Limb (tissue), 2 donors: ENCODE results near the gene CHRD.
A peak's percentile ranks its signal among the peaks of the same experiment; 100 is the strongest.

Experiments used
- DNase-seq, 2 donors: peaks; one replicate each; pipeline ENCODE4 v3.0.0-alpha.2; 2016; ENCODE audit errors: extremely low spot score in 2 of 2

The CHRD gene

DNA sequence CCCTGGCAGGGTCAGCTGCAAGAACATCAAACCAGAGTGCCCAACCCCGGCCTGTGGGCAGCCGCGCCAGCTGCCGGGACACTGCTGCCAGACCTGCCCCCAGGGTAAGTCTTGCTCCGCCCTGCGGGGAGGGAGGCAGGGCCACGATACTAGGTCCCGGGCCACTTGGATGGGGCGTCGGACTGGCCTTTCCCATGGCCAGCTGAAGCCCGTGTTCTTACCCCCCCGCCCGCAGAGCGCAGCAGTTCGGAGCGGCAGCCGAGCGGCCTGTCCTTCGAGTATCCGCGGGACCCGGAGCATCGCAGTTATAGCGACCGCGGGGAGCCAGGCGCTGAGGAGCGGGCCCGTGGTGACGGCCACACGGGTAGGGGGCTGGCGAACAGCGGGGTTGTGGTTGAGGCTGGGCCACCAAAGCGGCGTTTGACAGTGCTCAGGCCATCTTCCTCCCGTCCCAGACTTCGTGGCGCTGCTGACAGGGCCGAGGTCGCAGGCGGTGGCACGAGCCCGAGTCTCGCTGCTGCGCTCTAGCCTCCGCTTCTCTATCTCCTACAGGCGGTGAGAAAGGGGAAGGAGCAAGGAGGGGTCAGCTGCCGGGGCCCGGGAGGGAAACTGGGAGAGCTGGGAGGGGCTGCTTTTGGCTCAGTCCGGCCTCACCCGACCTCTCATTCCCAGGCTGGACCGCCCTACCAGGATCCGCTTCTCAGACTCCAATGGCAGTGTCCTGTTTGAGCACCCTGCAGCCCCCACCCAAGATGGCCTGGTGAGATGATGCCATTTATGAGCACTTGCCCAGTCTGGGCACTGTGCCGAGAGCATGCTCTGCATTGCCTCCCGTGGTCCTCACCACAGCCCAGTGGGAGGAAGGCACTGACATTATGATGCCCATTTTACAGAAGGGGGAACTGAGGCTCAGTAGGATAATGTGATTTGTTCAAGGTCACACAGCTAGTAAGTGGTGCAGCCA lies 1.7 kb downstream of the CHRD start:
- DNase-seq, result peak in 1 of 2 donors; percentile 46

DNA sequence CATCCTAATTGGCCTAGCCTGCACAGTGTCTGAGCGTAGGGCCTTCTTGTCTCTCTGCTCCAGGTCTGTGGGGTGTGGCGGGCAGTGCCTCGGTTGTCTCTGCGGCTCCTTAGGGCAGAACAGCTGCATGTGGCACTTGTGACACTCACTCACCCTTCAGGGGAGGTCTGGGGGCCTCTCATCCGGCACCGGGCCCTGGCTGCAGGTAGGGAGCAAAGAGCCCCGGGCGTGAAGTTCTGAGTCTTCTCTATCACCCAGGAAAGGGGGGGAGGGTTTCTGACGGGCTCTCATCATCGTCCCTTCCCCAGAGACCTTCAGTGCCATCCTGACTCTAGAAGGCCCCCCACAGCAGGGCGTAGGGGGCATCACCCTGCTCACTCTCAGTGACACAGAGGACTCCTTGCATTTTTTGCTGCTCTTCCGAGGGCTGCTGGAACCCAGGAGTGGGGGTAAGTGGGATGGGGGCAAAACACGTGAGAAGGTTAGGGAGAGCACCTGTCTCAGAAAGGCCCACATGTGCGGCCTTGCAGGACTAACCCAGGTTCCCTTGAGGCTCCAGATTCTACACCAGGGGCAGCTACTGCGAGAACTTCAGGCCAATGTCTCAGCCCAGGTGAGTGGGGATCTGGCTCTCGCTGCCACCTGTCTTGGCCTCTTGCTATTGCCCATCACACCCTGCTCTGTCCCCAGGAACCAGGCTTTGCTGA lies 2.6 kb downstream of the CHRD start:
- DNase-seq, result no peak

DNA sequence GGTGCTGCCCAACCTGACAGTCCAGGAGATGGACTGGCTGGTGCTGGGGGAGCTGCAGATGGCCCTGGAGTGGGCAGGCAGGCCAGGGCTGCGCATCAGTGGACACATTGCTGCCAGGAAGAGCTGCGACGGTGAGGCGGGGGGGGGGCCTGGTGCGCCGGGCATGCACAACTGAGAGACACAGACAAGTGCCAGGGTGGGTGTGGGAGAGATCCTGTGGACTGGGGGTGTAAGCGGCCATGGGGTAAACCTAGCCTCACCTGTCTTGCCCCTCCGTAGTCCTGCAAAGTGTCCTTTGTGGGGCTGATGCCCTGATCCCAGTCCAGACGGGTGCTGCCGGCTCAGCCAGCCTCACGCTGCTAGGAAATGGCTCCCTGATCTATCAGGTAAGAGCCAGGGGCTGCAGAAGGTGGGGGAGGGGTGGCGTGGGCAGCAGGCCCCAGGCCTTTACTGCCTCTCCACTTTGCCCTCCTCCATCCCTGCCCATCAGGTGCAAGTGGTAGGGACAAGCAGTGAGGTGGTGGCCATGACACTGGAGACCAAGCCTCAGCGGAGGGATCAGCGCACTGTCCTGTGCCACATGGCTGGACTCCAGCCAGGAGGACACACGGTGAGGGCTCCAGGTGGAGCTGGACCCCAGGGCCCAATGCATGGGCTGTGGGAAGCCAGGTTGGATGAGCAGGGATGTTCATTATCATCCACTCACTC lies 3.3 kb downstream of the CHRD start:
- no peak for DNase-seq

DNA sequence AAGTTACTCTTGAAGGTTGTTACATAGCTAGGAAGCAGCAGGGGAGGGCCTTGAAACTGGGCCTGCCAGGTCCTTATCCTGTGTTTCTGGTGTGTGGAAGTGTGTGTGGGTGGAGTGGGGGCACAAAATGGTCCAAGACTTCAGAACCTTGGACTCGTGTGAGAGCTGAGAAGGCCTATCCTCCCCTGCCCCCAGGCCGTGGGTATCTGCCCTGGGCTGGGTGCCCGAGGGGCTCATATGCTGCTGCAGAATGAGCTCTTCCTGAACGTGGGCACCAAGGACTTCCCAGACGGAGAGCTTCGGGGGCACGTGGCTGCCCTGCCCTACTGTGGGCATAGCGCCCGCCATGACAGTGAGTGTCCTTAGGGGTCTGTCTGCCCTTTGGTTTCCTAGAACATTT lies 4.5 kb downstream of the CHRD start:
- no peak for DNase-seq

DNA sequence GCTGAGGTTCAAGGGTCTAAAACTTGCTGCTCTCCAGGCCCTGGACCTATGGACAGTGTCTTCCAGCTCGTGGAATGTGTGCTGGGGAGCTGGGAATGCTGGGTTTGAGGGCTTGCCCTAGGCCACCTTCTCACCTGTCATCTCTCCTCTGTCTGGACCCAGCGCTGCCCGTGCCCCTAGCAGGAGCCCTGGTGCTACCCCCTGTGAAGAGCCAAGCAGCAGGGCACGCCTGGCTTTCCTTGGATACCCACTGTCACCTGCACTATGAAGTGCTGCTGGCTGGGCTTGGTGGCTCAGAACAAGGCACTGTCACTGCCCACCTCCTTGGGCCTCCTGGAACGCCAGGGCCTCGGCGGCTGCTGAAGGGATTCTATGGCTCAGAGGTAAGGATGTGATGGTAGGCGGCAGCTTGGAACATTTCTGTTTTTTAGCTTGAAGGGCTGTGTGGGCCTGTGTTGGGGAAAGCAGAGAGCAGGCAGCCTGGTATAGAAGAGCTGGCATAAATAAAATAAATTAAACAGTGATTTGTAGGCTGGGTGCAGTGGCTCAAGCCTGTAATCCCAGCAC lies 5.1 kb downstream of the CHRD start:
- DNase-seq, result no peak

DNA sequence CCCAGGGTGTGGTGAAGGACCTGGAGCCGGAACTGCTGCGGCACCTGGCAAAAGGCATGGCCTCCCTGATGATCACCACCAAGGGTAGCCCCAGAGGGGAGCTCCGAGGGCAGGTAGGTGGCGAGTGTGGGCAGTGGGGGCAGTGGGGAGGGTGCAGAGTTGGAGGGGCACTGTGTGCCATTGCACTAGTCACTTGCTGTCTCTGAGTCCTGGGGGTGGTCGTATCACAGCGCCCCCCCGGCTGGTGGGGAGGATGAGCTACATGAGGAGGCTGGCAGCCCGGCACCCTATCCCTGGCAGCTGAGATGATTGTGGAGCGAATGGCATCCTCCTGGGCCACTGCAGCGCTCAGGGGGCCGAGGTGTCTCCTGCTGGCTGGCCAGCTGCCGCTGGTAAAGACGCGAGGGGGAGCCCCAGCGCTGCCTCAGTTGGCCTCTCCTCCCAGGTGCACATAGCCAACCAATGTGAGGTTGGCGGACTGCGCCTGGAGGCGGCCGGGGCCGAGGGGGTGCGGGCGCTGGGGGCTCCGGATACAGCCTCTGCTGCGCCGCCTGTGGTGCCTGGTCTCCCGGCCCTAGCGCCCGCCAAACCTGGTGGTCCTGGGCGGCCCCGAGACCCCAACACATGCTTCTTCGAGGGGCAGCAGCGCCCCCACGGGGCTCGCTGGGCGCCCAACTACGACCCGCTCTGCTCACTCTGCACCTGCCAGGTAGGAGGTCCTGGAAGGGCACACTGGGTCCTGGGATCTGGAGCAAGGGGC lies 6.4 kb downstream of the CHRD start:
- no peak for DNase-seq

DNA sequence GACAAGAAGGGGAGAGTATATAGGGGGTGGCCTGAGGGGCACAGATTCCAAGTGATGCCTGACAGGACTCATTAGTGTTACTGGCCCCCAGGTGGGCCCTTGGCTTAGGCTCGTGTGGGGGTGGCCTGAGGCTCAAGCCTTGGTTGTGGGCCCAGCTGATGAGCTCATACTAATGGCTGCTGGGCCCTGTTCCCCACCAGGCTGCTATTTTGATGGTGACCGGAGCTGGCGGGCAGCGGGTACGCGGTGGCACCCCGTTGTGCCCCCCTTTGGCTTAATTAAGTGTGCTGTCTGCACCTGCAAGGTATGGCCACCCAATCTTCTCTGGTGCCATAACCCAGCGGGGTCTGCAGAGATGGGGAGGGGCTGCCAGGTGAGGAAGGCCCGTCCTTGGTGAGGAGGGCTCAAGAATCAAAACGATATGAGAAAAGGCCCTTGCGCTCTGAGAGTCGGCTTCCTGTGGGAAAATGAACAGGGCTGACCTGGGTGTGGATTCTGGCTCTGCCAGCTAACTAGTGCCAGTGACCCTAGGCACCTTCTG lies 7.4 kb downstream of the CHRD start:
- DNase-seq, result no peak

DNA sequence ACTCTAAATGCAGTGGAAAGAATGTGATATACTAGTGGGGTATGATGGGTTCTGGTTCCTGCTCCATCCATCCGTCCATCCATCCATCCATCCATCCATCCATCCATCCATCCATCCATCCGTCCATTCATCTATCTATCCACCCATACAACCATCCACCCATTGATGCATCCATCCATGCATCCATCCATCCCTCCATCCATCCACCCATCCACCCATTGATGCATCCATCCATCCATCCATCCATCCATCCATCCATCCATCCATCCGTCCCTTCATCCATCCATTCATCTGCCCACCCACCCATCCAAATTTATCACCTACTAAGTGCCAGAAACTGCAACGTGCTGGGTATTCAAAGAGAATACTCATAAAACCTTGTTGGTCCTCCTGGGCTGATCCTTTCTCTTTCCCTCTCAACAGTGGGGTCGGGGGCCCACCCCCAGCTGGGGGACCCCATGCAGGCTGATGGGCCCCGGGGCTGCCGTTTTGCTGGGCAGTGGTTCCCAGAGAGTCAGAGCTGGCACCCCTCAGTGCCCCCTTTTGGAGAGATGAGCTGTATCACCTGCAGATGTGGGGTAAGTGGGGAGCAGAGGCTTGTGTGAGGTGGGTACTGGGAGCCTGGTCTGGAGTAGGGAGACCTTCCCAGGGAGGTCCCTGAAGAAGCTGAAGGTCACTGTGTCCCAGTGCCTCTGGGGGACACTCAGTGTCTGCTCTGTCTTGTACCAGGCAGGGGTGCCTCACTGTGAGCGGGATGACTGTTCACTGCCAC lies 8.5 kb downstream of the CHRD start:
- DNase-seq, result no peak

DNA sequence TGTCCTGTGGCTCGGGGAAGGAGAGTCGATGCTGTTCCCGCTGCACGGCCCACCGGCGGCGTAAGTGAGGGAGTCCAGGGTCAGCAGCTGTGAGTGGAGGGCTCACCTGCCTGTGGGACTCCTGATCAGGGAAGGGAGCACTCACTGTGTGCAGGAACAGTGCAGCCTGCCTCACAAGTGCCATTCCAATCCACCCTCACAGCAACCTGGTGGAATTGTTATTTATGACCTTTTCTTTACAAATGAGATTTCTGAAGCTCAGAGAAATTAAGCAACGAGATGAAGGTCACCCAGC lies 9.0 kb downstream of the CHRD start:
- DNase-seq, result no peak

DNA sequence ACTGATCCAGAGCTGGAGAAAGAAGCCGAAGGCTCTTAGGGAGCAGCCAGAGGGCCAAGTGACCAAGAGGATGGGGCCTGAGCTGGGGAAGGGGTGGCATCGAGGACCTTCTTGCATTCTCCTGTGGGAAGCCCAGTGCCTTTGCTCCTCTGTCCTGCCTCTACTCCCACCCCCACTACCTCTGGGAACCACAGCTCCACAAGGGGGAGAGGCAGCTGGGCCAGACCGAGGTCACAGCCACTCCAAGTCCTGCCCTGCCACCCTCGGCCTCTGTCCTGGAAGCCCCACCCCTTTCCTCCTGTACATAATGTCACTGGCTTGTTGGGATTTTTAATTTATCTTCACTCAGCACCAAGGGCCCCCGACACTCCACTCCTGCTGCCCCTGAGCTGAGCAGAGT lies 9.5 kb downstream of the CHRD start:
- DNase-seq, result no peak

DNA sequence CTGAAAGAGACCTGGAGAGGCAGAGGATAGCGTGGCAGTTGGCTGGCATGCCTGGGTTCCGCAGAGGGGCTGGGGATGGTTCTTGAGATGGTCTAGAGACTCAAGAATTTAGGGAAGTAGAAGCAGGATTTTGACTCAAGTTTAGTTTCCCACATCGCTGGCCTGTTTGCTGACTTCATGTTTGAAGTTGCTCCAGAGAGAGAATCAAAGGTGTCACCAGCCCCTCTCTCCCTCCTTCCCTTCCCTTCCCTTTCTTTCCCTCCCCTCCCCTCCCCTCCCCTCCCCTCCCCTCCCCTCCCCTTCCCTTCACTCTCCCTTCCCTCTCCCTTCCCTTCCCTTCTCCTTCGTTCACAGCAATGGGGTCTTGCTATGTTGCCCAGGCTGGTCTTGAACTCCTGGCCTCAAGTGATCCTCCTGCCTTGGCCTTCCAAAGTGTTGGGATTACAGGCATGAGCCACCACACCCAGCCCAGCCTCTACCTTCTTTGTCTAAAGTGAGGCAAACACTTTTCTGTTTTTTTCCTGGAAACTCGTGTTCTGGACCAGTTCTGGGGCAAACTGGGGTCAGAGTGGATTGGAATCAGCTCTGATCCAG lies 10.2 kb downstream of the CHRD start:
- no peak for DNase-seq

DNA sequence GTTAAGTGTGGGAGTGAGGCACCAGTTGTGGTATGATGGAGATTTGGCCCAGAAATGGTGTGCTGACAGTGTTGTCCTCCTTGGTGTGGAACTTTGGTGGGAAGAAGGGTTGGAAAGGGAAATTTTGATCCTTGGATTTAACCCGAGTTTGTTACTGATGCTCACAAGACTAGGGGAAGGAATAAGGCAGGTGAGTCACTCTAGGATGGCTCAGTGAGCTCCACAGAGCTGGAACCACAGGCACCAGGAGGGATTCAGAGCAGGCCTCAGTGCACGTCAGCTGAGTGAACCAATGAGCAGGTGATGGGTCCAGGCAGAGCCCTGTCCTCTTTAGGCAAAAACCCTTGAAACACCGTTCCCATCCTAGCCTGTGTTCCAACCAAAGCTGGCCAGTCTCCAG lies 11.4 kb downstream of the CHRD start:
- DNase-seq, result no peak

DNA sequence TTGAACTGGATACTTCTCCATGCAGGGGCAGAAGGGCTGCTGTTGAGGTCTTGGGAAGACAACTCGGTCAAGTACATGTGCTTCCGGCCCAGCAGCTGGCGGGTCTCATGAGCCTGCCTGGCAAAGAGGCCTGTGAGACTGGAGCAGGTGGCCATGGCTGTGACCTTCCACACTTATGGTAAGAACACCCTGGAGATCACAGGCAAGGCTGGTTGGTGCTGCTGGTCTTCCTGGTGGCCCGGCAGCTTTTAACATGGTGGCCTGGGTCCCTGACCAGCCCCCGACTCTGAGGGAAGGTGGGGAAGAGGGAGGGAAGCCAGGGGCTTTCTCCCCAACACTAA lies 15.4 kb downstream of the CHRD start:
- DNase-seq, result no peak

DNA sequence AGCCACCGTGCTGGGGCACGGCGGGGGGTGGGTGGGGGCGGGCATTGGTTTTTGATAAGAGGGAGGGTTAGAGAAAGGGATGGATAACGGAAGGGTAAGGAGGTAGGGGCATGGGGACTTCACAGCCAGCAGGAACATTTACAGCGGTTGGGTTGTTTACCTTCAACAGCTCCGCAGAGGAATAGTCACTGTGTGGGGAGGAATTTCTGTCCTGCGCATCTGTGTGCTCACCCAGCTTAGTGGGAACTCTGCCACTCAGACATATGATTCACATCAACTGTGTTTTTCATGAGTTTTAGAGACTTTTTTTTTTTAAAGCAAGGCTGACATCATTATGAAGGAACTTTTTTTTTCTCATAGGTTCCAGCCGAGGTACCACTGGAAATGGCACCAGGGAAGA lies 19.6 kb downstream of the CHRD start:
- peak in 1 of 2 donors; percentile 51 for DNase-seq

DNA sequence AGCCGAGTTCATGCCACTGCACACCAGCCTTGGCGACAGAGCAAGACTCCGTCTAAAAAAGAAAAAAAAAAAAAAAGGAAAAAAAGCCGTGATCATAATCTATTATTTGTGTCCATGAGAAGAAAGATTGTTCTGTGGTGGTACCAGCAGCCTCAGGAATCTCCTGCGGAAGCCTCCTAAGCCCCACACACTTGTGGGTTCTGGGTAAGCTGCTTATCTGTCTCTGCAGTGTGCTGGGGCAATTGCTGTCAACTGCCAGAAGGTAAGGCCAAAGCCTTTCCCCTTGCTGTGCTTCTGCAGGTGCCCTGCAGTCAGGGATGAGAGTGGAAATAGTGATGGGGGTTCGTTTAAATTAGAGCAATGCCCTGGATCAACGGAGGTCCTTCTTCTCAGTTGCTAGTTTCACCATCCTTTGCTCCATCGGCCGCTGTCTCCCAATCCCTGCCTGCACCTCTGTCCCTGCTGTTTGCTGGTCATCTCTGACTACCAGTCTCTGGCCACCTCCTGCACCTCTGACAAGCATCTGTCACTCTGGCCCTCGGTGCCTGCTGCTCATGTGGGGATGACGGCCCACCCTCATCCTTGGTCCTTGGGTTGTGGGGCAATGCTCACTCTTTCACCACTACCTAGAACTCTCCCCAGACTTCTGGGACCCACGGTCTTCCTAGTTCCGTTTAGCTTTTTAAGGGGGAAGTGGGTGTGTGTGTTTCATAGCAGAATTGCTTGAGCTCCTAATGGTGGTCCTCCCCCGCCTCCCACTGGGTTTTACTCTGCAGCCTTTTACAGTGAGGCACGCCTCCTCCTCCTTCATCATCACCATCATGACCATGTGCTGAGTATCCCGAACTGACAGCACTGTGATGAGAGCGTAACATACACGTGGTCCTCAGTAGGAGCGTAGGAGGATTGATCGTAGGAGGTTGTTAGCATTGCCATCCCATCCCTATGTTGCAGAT lies 25.5 kb downstream of the CHRD start:
- no peak for DNase-seq

DNA sequence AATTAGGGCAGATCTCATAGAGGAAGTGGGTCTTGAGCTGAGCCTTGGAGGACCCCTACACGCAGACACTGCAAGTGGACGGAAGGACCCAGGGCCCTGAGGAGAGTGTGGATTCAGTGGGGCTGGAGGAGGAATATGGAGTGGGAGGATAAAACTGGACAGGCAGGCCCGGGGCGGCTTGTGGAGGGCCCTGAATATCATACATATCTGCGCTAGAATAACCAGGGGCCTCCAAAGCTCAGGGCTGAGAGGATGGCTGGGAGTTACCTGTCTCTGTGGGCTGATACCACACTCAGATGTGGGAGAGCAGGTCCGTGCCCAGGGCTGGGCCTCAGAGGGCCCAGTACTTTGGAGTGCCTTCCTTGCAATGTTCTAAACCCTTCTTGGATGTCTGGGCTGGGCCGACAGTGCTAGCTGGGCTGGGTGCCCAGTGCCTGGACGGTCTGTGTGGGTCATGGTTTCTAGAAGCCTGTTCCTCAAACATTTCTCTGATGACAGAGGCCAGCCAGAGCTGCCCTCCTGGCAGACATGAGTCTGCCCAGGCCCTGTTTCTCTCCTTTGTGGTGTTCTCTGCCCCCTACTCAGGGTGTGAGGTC lies 29.6 kb downstream of the CHRD start:
- DNase-seq, result no peak

DNA sequence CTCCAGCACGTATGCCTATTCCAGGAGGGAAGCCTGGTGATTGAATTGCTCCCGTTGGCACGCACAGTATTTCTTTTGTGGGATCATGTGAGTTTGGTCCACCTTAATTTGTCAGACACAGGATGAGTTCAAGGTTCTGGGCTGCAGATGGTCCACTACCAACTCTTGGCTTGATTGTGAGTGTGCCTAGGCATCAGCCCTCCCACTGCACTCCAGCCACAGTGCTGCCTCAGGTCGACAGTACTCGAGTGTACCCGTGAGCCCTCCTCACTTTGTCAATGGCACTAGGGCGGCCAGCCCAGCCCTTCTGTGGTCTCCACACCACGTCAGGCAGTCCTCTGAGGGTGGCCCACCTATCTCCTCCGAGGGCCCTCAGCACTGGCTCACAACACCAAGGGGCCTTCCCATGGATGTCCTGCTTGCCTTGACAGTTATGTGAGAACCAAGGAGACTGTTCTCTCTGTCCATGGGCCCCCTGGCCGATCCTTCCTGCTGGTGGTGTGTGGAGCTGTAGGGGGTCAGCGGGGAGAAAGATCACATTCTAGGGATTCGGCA lies 30.2 kb downstream of the CHRD start:
- DNase-seq, result no peak
